ENCODE data around the gene TOR3A. TPM values are rescaled to one million over a fixed set of nuclear protein-coding genes. Genes with fewer than 3 reads are reported as not detected.

Gene TOR3A
- total RNA-seq, 1 experiment from 2014 or later, result 27.0 TPM

GRCh38 chr1:179091691-179092165 lies 9.9 kb downstream of the TOR3A start:
- POLR2A ChIA-PET, result no interaction called here
- Histone ChIP-seq H3K27ac (ENCODE audit: low read depth, low read length) (no peak overlapping the region), H2AFZ (ENCODE audit: low read depth, low read length, poor library complexity, severe bottlenecking) (no peak overlapping the region), H3K27me3 (ENCODE audit: insufficient read depth, low read length) (no peaks in the 10 kb centered on the region), H3K9ac (ENCODE audit: low read length) (no peak overlapping the region), H3K9me2 (ENCODE audit: insufficient read depth) (no peaks in the 10 kb centered on the region), H4K20me1 (ENCODE audit: insufficient read depth) (no peaks in the 10 kb centered on the region), H3K4me3 (replicated peaks in 1 of 2; ENCODE audit: low read depth in 1 of 2, low read length in 2 of 2) (no peak overlapping the region), H3K79me2 (ENCODE audit: insufficient read depth, low read length) (no peaks in the 10 kb centered on the region), H3K4me2 (ENCODE audit: low read length) (no peak overlapping the region), H3K36me3 (ENCODE audit: control insufficient read depth in 1 of 2, insufficient read depth in 2 of 2, low read length in 2 of 2) (peaks cover 4 to 29% of the 10 kb centered on the region in 2 experiments; a peak in 3 of 4 replicates), H3K9me3 (ENCODE audit: control insufficient read depth in 1 of 2, insufficient read depth in 1 of 2, low read depth in 1 of 2, low read length in 2 of 2) (no peaks in the 10 kb centered on the region), H3K4me1 (ENCODE audit: control insufficient read depth in 1 of 2, insufficient read depth in 2 of 2, low read length in 2 of 2) (no peaks in the 10 kb centered on the region)
- no peak for ATAC-seq
- RAD21 ChIA-PET (ENCODE audit: low non-redundant PET in 1 of 2, low total read pairs in 2 of 2, uncharacterized antibody in 2 of 2, unreplicated experiment in 2 of 2), result no interaction called here
- CTCF ChIA-PET, result no interaction called here
- no peak for DNase-seq (ENCODE audit: low read depth, low spot score)
- no peak for TF ChIP-seq POLR2A (IDR thresholded peaks at IDR 0.05; ENCODE audit: borderline replicate concordance, extremely low read depth, insufficient read depth, insufficient read length)
- no peak for TF ChIP-seq ZBTB33 (IDR thresholded peaks at IDR 0.05; ENCODE audit: extremely low read depth, insufficient replicate concordance, low read length)
- TF ChIP-seq EZH2 (IDR thresholded peaks at IDR 0.05), result no peak
- TF ChIP-seq SP1 (IDR thresholded peaks at IDR 0.05; ENCODE audit: low read depth), result no peak
- TF ChIP-seq ELF1 (IDR thresholded peaks at IDR 0.05; ENCODE audit: borderline replicate concordance, low read depth), result no peak
- no peak for TF ChIP-seq SRF (IDR thresholded peaks at IDR 0.05; ENCODE audit: low read depth)
- TF ChIP-seq TCF7L2 (IDR thresholded peaks at IDR 0.05; ENCODE audit: borderline replicate concordance, extremely low read depth, insufficient read depth, insufficient read length), result no peak
- no peak for TF ChIP-seq YY1 (IDR thresholded peaks at IDR 0.05; ENCODE audit: extremely low read depth, insufficient replicate concordance, low read depth, low read length)
- TF ChIP-seq FOSL1 (IDR thresholded peaks at IDR 0.05; ENCODE audit: low read depth), result no peak
- no peak for TF ChIP-seq ATF3 (IDR thresholded peaks at IDR 0.05)
- TF ChIP-seq ZFX (IDR thresholded peaks at IDR 0.05), result no peak
- TF ChIP-seq POLR2AphosphoS5 (IDR thresholded peaks at IDR 0.05; ENCODE audit: low read depth, low read length), result no peak
- TF ChIP-seq CTCF (IDR thresholded peaks at IDR 0.05 in 2 of 3, conservative IDR thresholded peaks at IDR 0.05 in 1 of 3; ENCODE audit: borderline replicate concordance in 1 of 3, insufficient read depth in 1 of 3, low read depth in 2 of 3, low read length in 2 of 3), result no peak
- no peak for TF ChIP-seq EZH2phosphoT487 (IDR thresholded peaks at IDR 0.05; ENCODE audit: borderline replicate concordance)
- no peak for TF ChIP-seq ZNF274 (IDR thresholded peaks at IDR 0.05; ENCODE audit: low read depth, low read length)
- TF ChIP-seq REST (IDR thresholded peaks at IDR 0.05; ENCODE audit: low read depth), result no peak
- TF ChIP-seq EGR1 (IDR thresholded peaks at IDR 0.05; ENCODE audit: low read depth), result no peak
- no peak for TF ChIP-seq JUND (IDR thresholded peaks at IDR 0.05)
- no TSS peak for BruUV-seq (replicated peaks)
- intact Hi-C loops (cut with micrococcal nuclease), result no loop called here

Measured in HCT116 (cell line).